Fibroblast of lung (primary cell): Measurements from ENCODE around the gene NEO1. TPM values are rescaled to one million over a fixed set of nuclear protein-coding genes. Genes with fewer than 3 reads are reported as not detected.
A peak's percentile ranks its signal among the peaks of the same experiment; 100 is the strongest.

ENCODE experiments used
- DNase-seq, 2 donors: peaks; one replicate each; pipeline versions ENCODE4 v3.0.0 to v3.0.0-alpha.2; 2010; ENCODE audit warnings: low read depth in 2 of 2
- H2AFZ ChIP-seq: 2 replicates; pipeline ENCODE4 v1.5.1; 2012; ENCODE audit warnings: low read length, control low read depth, inconsistent platforms
- H3K27ac ChIP-seq: 2 replicates; pipeline ENCODE4 v1.5.1; 2011; ENCODE audit warnings: low read length, control low read depth; ENCODE audit not compliant: insufficient read depth
- H3K27me3 ChIP-seq: 2 replicates; pipeline ENCODE4 v1.5.1; 2011; ENCODE audit warnings: mild to moderate bottlenecking, low read length; ENCODE audit not compliant: control insufficient read depth, insufficient read depth
- H3K36me3 ChIP-seq: 2 replicates; pipeline ENCODE4 v1.5.1; 2011; ENCODE audit warnings: low read length; ENCODE audit not compliant: control insufficient read depth, insufficient read depth
- H3K4me1 ChIP-seq: 2 replicates; pipeline ENCODE4 v1.5.1; 2011; ENCODE audit warnings: low read length; ENCODE audit not compliant: control insufficient read depth, insufficient read depth; ENCODE audit errors: extremely low read depth
- H3K4me2 ChIP-seq: 2 replicates; pipeline ENCODE4 v1.5.1; 2011; ENCODE audit warnings: low read length, control low read depth; ENCODE audit not compliant: insufficient read depth; ENCODE audit errors: extremely low read depth
- H3K4me3 ChIP-seq, 4 experiments: fragments of 200-600 bp in 1 of 4; sonication (generic) in 1 of 4; replicated peaks in 1 of 4; 2 replicates each; pipeline ENCODE4 v1.5.1; 2011 to 2016; ENCODE audit warnings: low read length in 4 of 4, low read depth in 3 of 4, mild to moderate bottlenecking in 3 of 4, control low read depth in 2 of 4, inconsistent platforms in 1 of 4, mixed read lengths in 1 of 4; ENCODE audit not compliant: insufficient read depth in 1 of 4; ENCODE audit errors: control extremely low read depth in 1 of 4
- H3K79me2 ChIP-seq: 2 replicates; pipeline ENCODE4 v1.5.1; 2012; ENCODE audit warnings: mild to moderate bottlenecking, low read length, inconsistent platforms; ENCODE audit not compliant: control insufficient read depth, insufficient read depth
- H3K9ac ChIP-seq: 2 replicates; pipeline ENCODE4 v1.5.1; 2011; ENCODE audit warnings: mild to moderate bottlenecking, low read length, control low read depth; ENCODE audit not compliant: insufficient read depth
- H3K9me3 ChIP-seq: 2 replicates; pipeline ENCODE4 v1.5.1; 2012; ENCODE audit warnings: low read depth, low read length; ENCODE audit not compliant: control insufficient read depth, insufficient read depth
- H4K20me1 ChIP-seq: 2 replicates; pipeline ENCODE4 v1.5.1; 2011; ENCODE audit warnings: low read length; ENCODE audit not compliant: control insufficient read depth, insufficient read depth; ENCODE audit errors: extremely low read depth
- CTCF ChIP-seq, 2 donors: IDR thresholded peaks in 1 of 2; conservative IDR thresholded peaks in 1 of 2; 1 replicate in 1 of 2; 2 replicates in 1 of 2; pipeline ENCODE4 v1.5.1; 2011 to 2012; ENCODE audit warnings: low read length in 2 of 2, control low read depth in 1 of 2, inconsistent platforms in 1 of 2, low read depth in 1 of 2, mild to moderate bottlenecking in 1 of 2
- EZH2 ChIP-seq: IDR thresholded peaks from 2 replicates; pipeline ENCODE4 v1.5.1; 2012; ENCODE audit warnings: low read length, control low read depth, mild to moderate bottlenecking; ENCODE audit errors: missing control alignments
- polyA plus RNA-seq, 2 donors: library from polyadenylated mRNA; depleted of rRNA in 1 of 2; stranded (reverse) in 1 of 2; unstranded in 1 of 2; fragments of >200 nt; gene quantifications; 2 replicates each; pipeline ENCODE4 v1.2.1, GENCODE V29; 2011 to 2012; ENCODE audit warnings: missing spikeins in 1 of 2
- total RNA-seq: library from RNA; depleted of rRNA; stranded (reverse); fragments of >200 nt; gene quantifications from 2 replicates; pipeline ENCODE4 v1.2.1, GENCODE V29; 2014

Gene NEO1
- total and polyA plus RNA-seq, 2 donors (not counting 1 experiment from before 2014, with no cell fraction given), result 6.2 to 19.3 TPM

- TF ChIP-seq EZH2, result no peak
- peak; percentile 80 to 85 for TF ChIP-seq CTCF (conservative IDR thresholded peaks at IDR 0.05 in 1 of 2, IDR thresholded peaks at IDR 0.05 in 1 of 2; ENCODE audit: low read depth in 1 of 2, low read length in 2 of 2)
- Histone ChIP-seq H3K9me3 (no peaks in the 10 kb centered on the region), H4K20me1 (no peaks in the 10 kb centered on the region), H3K27me3 (no peaks in the 10 kb centered on the region), H3K79me2 (no peaks in the 10 kb centered on the region), H2AFZ (no peak overlapping the region), H3K4me1 (no peaks in the 10 kb centered on the region), H3K9ac (no peak overlapping the region), H3K36me3 (no peaks in the 10 kb centered on the region), H3K4me3 (no peak overlapping the region), H3K27ac (no peak overlapping the region), H3K4me2 (no peak overlapping the region)
- peak; percentile 51 to 72 for DNase-seq
These were observed 221.1 kb downstream of the NEO1 start for GRCh38 chr15:73273181-73274002.

GRCh38 chr15:73275862-73276261 lies 223.6 kb downstream of the NEO1 start:
- H3K4me2 ChIP-seq, result no peak overlapping the region
- no peaks in the 10 kb centered on the region for H3K79me2 ChIP-seq
- no peak overlapping the region for H3K4me3 ChIP-seq
- H3K4me1 ChIP-seq, result no peaks in the 10 kb centered on the region
- H3K27ac ChIP-seq, result no peak overlapping the region
- no peaks in the 10 kb centered on the region for H3K9me3 ChIP-seq
- no peak overlapping the region for H3K9ac ChIP-seq
- DNase-seq, result no peak
- no peak overlapping the region for H2AFZ ChIP-seq
- no peaks in the 10 kb centered on the region for H3K27me3 ChIP-seq
- no peaks in the 10 kb centered on the region for H3K36me3 ChIP-seq
- TF ChIP-seq CTCF (conservative IDR thresholded peaks at IDR 0.05 in 1 of 2, IDR thresholded peaks at IDR 0.05 in 1 of 2; ENCODE audit: low read depth in 1 of 2, low read length in 2 of 2), result no peak
- no peak for TF ChIP-seq EZH2
- H4K20me1 ChIP-seq, result no peaks in the 10 kb centered on the region

DNA sequence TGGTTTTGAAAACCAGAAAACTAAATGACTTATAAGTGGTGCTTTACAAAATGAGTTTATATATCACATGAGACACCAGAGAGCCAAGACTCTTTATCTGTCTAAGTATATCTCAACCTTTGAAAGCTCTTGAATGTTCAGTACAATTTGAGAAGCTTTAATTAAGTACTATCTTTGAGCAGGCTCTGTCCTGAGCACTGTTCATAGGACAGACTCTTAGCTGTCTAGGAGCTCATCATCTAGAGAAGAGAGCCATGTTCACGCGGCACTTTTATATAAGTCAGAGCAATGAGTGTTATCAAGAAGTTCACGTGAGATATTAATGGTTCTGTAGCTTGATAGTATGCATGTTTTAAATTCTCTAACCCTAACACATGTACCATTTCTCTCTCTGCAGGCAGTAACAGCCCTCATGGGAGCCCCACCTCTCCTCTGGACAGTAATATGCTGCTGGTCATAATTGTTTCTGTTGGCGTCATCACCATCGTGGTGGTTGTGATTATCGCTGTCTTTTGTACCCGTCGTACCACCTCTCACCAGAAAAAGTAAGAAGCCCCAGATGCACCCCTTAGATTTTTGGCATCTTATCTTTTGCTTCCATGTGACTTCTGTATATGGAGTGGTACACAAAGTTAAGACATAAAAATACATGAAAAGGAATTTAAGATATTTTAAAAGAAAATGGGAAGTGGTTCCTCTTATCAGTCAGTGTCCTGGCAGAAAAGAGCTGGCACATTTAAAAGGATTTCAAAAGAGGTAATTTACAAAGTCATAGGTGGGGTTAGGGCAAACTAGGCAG lies 230.5 kb downstream of the NEO1 start:
- Histone ChIP-seq H2AFZ (no peak overlapping the region), H3K4me1 (no peaks in the 10 kb centered on the region), H3K4me3 (no peak overlapping the region), H3K27me3 (no peaks in the 10 kb centered on the region), H3K27ac (no peak overlapping the region), H3K36me3 (no peaks in the 10 kb centered on the region), H3K79me2 (no peaks in the 10 kb centered on the region), H3K4me2 (no peak overlapping the region), H3K9ac (no peak overlapping the region), H4K20me1 (no peaks in the 10 kb centered on the region), H3K9me3 (no peaks in the 10 kb centered on the region)
- no peak for TF ChIP-seq CTCF (conservative IDR thresholded peaks at IDR 0.05 in 1 of 2, IDR thresholded peaks at IDR 0.05 in 1 of 2; ENCODE audit: low read depth in 1 of 2, low read length in 2 of 2)
- TF ChIP-seq EZH2, result no peak
- no peak for DNase-seq
